Hematopoietic multipotent progenitor cell treated with erythropoietin and hydrocortisone succinate and interleukin-3 and kit ligand, for 8 days (in vitro differentiated cells): ENCODE measurements around the gene RGP1.

ENCODE experiments used
- DNase-seq: peaks from one replicate; pipeline ENCODE4 v3.0.0-alpha.2; 2015

The RGP1 gene

GRCh38 chr9:35723426-35723825, 25.7 kb upstream of the RGP1 start:
- no peak for DNase-seq

- DNase-seq: no peak
Measured at GRCh38 chr9:35723908-35724307, 25.2 kb upstream of the RGP1 start.

GRCh38 chr9:35725362-35725761, 23.7 kb upstream of the RGP1 start:
- no peak for DNase-seq

DNA sequence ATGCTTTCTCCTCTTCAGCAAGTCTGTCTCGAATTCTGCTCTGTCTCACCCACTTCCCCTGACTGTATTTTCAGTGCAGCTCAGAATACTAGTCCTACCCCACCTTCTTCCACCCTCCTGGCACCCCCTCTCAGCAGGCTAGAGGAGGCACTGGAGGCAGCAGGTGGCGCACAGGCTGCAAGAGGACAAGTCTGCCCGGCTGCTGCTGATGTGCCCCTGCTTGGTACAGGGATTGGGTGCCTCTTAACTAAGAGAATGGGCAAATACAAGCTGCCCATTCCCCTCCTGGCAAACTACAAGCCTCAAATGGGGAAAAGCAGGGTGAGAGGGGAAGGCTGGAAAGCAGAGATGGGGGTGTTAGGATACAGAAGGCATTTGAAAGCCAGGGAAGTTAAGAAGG, 22.2 kb upstream of the RGP1 start:
- DNase-seq: peak; percentile 80

- DNase-seq: peak; percentile 69
Measured at GRCh38 chr9:35727676-35728040, 21.4 kb upstream of the RGP1 start.

- peak; percentile 94 for DNase-seq
Measured at GRCh38 chr9:35728041-35728971, 20.8 kb upstream of the RGP1 start.

DNA sequence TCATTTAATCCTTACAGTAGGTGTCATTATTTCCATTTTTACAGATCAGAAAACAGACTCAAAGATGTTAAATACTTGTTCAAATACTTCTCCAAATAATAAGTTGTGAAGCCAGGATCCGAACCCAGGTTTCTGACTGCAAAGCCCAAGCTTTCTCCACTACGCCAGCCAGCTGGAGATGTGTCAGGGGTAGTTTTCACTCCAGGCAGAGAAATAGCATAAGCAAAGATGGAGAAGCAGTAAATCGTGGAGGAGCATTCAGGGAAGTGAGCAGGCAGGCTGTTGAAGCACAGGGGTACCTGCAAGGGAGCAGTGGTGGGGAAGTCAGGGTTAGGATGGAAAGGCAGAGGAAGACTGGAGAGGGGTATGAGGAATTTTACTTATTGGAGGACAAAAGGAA, 20.0 kb upstream of the RGP1 start:
- no peak for DNase-seq

DNA sequence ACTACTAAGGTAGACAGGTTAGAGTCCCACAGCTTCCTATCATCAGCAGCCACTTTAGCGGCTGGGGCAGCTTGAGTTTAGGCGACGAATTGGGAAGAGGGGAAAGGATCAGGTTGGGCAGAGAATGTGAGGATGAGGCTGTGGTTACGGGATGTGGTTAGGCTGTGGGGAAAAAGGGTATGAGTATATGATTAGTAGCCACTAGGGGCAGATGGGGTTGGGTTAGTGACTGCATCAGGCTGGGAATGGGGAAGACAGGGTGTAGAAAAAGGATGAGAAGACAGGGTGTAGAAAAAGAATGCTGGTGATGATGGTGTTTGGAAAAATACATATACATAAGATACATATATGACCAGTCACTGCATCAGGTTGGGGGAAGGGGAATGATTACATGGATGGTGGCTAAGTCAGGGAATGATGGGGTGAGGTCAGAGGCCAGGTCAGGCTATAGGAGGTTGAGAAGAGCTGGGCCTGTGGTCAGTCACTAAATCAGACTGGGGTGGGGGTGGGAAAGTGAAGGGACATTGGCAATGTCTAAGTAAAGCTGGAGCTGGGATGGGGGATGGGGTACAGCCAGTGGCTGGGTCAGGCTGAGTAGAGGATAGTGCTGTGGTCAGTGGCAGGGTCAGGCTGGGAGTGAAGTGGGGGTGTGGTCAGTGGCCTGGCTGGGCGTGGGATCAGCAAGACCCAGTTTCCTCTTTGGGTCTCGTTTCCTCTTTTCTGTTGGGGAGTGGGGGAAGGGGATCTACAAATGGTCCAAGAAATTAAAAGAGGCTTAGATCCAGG, 19.2 kb upstream of the RGP1 start:
- peak; percentile 79 for DNase-seq

DNA sequence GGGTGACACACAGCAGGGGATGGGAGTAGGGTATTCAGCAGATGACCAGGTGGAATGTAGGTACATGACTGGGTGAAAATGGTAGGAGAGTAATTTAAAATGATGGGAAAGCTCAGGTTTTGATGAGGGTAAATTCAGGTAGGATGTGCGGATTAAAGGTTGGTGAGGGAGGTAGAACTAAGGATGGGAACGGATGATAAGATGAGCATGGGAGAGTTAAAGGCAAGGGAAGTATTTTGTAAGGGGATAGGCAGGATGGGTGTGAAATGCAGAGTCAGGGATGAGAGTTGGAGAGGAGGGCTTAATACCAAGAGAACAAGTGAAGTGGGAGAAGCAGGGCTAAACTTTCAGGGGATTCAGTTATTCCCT, 18.6 kb upstream of the RGP1 start:
- no peak for DNase-seq

DNA sequence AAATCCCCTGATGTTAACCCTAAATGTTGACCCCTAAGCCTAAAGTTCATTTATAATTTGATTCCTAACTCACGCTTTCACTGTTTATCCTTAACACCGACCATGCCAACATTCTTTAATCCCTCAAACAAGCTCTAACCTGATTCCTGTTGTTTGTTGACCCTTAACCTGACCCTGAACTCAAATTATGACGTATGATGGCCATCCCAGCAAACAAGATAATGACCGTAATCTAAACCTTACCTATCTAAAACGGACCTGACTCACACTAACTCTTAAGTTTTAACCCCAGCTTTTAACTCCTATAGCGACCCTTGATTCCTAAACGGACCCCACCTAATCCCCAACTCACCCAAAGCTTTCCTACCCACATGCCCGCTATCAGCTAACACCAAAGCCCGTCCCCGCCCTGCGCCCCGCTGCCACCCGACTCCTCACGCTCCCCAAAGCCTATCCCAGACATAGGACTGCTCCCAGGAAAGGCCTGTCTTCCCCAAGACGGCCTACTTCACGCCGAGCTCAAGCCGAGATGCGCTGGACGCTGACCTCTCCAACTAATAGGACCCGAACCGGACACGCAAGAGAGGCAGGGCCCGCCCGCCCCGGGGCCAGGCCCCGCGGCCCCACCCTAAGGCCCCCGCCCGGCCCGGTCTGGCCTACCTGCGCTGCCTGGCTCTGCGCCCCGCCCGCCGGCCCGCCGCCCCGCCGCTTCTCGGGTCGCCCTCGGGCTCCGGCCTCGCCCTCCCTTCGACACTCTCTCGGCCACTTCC, 17.5 kb upstream of the RGP1 start:
- peak; percentile 61 for DNase-seq

DNA sequence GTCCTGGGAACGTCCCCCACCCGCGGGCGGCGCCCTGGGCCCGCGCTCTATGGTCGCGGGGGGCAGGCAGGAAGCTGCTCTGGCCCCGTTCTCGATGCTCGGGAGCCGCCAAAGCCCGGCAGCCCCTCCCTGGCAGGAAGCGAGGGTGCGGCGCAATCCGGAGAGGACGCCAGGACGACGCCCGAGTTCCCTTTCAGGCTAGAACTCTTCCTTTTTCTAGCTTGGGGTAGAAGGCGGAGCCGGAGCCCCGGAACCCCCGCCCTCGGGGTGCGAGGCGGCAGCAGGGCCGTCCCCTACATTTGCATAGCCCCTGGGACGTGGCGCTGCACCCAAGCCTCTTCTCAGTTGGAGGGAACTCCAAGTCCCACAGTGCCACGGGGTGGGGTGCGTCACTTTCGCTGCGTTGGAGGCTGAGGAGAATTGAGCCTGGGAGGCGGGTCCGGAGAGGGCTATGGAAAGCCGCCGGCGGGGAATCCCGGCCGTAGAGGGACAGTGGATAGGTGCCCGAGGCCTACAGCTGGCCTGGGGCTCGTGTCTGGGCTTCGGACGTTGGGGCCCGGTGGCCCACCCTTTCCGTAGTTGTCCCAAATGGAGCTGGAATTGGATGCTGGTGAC, 16.8 kb upstream of the RGP1 start, which contains the start of the genes CREB3 and TLN1:
Gene CREB3 (plus strand): TSS at position 482 of the 615 bp plus-strand sequence. CDS start 107 bp downstream, at position 589.
Gene TLN1 (minus strand): TSS at position 11 of the 615 bp plus-strand sequence. CDS start 6,501 bp downstream, outside the sequence.
- peak; percentile 98 for DNase-seq

DNA sequence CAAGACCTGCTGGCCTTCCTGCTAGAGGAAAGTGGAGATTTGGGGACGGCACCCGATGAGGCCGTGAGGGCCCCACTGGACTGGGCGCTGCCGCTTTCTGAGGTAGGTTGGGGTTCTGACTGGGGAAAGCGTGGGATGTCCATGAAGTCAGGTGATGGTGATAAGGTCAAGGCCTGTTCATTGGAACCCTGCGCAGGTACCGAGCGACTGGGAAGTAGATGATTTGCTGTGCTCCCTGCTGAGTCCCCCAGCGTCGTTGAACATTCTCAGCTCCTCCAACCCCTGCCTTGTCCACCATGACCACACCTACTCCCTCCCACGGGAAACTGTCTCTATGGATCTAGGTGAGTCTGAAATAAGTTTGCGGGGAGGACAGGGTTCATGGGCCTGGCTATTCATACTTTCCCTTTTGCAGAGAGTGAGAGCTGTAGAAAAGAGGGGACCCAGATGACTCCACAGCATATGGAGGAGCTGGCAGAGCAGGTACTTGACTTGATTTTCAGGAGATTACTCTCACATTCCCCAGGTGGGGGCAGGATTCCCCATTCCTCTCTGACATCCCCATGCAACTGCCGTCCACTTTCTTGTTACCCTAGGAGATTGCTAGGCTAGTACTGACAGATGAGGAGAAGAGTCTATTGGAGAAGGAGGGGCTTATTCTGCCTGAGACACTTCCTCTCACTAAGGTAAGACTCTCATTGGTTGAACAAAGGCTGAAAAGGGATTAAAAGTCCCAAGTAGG, 16.1 kb upstream of the RGP1 start:
- peak; percentile 58 for DNase-seq

GRCh38 chr9:35734096-35734495, 15.0 kb upstream of the RGP1 start:
- DNase-seq: no peak

- DNase-seq: peak; percentile 87
Measured at GRCh38 chr9:35736201-35736633, 12.9 kb upstream of the RGP1 start.

DNA sequence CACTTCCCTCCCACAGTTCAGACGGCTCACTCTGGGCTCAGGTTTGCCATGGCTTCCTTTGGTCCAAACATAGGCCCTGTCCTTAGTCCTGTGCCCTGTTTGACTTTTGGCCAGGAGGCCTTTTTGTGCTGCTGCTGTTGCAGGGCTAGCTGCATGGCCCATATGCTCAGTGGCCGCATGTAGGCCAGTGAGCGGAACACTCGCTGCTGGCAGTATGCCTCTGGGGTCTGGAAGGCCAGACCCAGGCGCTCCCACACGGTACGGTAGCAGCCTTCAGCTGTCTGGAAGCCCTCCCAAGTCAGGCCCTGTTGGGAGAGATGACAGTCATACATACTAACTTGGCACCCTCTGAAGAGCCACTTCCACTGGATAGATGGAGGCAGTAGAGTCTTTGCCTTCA, 11.9 kb upstream of the RGP1 start:
- DNase-seq: no peak

DNA sequence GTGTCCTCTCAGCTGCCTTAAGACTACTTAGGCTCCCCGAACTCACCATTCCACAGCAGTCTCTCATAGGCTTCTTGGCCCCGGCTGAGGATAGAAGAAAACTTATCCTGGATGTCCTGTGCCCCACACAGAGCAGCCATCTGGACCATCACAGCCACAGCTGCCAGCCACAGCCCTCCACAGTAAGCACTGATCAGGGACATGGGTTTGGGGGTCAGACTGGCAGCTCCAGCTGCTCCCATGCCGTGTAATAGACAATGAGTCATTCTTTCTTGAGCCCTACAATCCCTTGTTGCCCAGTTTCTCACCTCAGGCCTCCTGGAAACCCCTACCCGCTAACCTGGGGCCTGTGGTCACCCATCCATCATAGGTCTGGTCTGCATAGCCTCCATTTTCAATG, 10.9 kb upstream of the RGP1 start:
- no peak for DNase-seq

DNA sequence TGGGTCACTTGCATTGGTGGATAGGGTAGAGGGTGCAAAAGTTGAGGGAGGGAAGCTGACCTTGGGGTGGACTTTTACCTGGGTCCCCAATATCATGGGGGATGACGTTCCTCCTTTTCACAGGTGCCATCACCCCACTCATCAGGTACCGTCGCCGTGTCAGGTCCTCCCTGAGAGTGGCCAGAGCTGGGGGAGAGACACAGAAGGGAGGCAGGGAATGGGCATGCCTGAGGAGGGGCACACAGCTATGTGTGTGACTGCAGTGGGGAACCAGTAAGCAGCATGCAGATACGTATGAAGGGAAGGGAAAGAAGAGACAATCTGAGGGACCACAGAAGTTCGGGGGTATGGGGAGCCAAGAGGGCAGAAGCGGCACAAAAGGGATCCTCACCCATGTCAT, 10.2 kb upstream of the RGP1 start:
- DNase-seq: no peak

DNA sequence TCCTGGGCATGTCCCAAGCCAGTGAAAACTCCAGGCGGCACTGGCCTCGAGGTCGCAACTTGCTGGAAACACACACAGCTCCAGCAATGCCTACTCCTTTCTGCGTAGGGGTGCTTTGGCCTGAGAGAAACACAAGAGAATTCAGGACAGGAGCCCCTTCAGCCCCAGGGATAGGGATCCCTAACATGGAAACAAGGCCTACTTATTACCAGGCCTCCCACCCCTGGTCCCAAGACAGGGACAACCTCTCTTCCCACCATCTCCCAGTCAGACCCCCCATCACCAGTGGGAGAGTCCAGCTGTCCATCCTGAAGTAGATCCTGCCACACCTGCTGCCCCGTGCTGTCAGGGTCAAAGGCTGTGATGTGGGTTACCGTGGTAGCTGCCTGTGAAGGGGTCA, 8.8 kb upstream of the RGP1 start:
- DNase-seq: no peak

- DNase-seq: peak; percentile 38
Measured at GRCh38 chr9:35741740-35742139, 7.3 kb upstream of the RGP1 start.

DNA sequence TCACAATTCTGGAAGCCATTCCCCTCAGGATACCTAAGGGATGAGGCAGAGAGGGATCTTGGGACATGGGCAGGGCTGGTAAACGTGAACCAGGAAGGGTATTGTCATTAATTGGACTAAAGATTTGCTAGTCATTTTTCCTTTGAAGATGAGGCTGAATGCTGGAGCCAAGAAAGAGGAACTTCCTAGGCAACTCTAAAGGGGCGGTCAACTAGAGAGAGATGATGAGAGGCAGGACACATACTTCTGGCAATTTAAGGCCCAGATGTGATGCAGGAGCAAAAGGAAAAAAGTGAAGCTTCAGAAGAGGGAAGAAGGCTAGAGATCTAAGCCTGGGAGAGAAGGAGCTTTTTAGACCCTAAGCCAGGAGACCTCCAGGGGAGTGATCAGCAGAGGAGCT, 5.6 kb upstream of the RGP1 start:
- DNase-seq: no peak

- DNase-seq: no peak
Measured at GRCh38 chr9:35743880-35744518, 5.1 kb upstream of the RGP1 start.
